Cardiac atrium fibroblast (primary cell): ENCODE results near the gene MYDGF. TPM values are rescaled to one million over a fixed set of nuclear protein-coding genes. Genes with fewer than 3 reads are reported as not detected.

ENCODE experiments used
- total RNA-seq: library from RNA; depleted of rRNA; stranded (reverse); fragments of >200 nt; gene quantifications from 2 replicates; pipeline ENCODE4 v1.2.3, GENCODE V29; 2015

MYDGF gene
- total RNA-seq: 129 and 160 TPM in 2 replicates

GRCh38 chr19:4669723-4670480 is at the start of gene MYDGF:
Gene MYDGF (minus strand): TSS chr19:4670342. CDS start chr19:4670334, 8 bp downstream.

GRCh38 chr19:4638828-4639530 is 31.2 kb downstream of the MYDGF start, which contains the start of gene TNFAIP8L1:
Gene TNFAIP8L1 (plus strand): TSS chr19:4639516. CDS start chr19:4651870, 12,354 bp downstream.

Other genes starting within 250 kb of the MYDGF start
- 78.9 and 206 TPM in 2 replicates for gene UBXN6, start 212.5 kb downstream of the MYDGF start, total RNA-seq
- gene HDGFL2, start 198.0 kb downstream of the MYDGF start, total RNA-seq: 52.2 and 53.9 TPM in 2 replicates
- 0.32 and 0.72 TPM in 2 replicates for gene PLIN4, start 151.9 kb downstream of the MYDGF start, total RNA-seq
- 1.3 TPM in 2 replicates for gene PLIN5, start 135.1 kb downstream of the MYDGF start, total RNA-seq
- 1.3 and 2.6 TPM in 2 replicates for gene LRG1, start 130.3 kb downstream of the MYDGF start, total RNA-seq
- gene SEMA6B, start 110.7 kb downstream of the MYDGF start, total RNA-seq: 9.7 and 15.3 TPM in 2 replicates
- gene TNFAIP8L1, start 30.8 kb downstream of the MYDGF start, total RNA-seq: 5.0 and 7.2 TPM in 2 replicates
- gene DPP9, start 53.5 kb upstream of the MYDGF start, total RNA-seq: 33.9 and 47.1 TPM in 2 replicates
- gene FEM1A, start 121.4 kb upstream of the MYDGF start, total RNA-seq: 8.7 and 12.3 TPM in 2 replicates
- 2.9 and 3.2 TPM in 2 replicates for gene TICAM1, start 161.4 kb upstream of the MYDGF start, total RNA-seq
- gene PLIN3, start 197.3 kb upstream of the MYDGF start, total RNA-seq: 118 and 176 TPM in 2 replicates
- gene ARRDC5, start 232.6 kb upstream of the MYDGF start, total RNA-seq: not detected in 2 replicates
- 9.0 and 12.0 TPM in 2 replicates for gene UHRF1, start 239.2 kb upstream of the MYDGF start, total RNA-seq